Measurements from ENCODE around the gene TUBA4B.
"Not testable (repeated sequence)": the region's sequence is repeated elsewhere in the genome, so short reads cannot be mapped to it uniquely, and the experiment has no call there.

Gene TUBA4B

GRCh38 chr2:219248845-219249202, 4.2 kb upstream of the TUBA4B start:
- DNase-seq, result no peak

GRCh38 chr2:219249203-219249980, 3.7 kb upstream of the TUBA4B start:
- DNase-seq, result peak; percentile 71

GRCh38 chr2:219250049-219250781, 2.8 kb upstream of the TUBA4B start:
- DNase-seq, result no peak

- no peak for DNase-seq
These were observed 1.4 kb upstream of the TUBA4B start for GRCh38 chr2:219251656-219252055.

GRCh38 chr2:219252084-219252483, 959 bp upstream of the TUBA4B start:
- no peak for DNase-seq

- DNase-seq, result no peak
These were observed 508 bp upstream of the TUBA4B start for GRCh38 chr2:219252570-219252899.

DNA sequence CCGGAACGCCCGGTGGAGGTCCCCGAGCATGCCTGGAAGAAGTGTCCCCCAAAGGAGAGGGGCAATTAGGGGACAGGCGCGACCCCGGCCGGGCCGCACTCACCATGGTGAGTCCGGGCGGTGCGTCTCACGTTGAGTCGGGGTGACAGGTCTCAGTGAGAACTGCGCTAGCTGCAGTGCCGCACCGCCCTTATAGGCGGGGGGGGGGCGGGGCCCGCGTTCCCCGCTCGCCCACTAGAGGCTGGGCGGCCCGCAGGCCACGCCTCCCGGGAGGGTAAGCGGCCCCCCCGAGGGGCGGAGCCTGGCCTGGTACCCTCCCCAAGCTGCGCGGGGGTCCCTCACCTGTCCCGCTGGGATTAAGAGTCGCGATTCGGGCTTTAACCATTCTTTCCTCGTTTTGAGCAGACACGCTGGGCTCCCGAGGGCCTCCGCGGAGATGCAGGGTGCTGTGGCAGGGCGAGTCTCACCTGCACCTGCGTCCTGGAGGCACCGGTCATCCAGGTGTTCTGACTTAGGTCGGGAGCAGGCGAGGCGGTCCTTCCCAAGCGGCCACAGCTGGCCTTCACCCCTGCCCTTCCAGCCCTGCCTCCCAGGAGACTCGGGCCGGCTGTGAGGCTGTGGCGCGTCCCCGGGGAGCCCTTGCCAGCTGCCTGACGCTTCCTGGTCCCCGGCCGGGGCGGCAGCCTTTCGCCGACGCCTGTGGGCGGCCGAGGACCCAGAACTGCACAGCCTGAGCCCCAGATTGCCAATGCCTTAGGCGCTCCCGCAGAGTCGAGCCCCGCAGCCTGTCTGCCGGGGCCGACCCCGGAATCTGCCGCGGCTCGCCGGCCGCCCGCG, 928 bp downstream of the TUBA4B start, which contains the start of gene TUBA4A:
TUBA4A (minus strand) TSS at position 166 of the 837 bp plus-strand sequence; CDS start at position 106, 60 bp downstream.
- DNase-seq, result peak; percentile 54

GRCh38 chr2:219254590-219255201, 1.7 kb downstream of the TUBA4B start:
- no peak for DNase-seq

DNA sequence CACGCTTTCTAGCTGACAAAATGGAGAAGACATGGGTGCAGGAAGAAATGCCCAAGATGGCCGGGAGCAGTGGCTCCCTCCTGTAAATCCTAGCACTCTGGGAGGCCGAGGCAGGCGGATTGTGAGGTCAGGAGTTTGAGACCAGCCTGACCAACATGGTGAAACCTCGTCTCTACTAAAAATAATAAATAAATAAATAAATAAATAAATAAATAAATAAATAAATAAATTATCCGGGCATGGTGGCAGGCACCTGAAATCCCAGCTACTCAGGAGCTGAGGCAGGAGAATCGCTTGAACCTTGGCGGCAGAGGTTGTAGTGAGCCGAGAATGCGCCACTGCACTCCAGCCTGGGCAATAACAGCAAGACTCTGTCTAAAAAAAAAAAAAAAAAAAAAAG, 5.9 kb downstream of the TUBA4B start:
- not testable (repeated sequence) for DNase-seq

DNA sequence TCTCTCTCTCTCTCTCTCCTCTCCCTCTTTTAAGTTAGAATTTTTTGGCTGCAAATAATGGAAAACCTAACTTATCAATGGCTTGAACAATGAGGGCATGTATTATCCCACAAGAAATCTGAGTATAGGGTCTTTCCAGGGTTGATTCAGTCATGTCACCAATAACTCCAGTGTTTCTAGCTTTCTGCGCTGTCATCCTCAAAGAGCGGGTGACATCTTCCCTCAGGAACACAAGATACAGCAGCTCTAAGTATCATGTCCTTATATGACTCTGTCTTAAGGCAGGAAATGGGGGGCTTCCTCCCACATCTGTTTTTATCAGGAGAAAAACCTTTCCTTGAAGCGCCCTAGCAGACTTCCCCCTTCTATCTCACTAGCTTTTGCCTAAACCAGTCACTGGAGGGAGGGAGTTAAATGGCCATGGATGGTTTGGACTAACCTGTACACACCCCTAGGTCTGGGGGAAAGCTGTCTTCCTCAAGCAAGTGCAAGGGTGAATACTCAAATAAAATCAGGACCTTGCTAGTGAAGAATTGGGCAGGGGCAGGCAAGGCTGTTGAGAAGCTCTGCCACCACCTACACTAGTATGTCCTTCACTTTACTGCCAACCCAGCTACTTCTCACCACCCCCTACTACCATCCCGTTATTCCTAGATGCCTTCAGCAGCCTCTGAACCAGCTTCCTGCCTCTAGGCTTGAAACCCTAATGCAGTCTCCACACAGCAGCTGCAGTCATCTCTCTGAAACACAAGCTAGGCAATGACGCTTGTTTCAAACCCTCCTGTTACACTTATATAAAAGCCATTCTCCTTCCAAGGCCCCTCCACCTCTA, 8.2 kb downstream of the TUBA4B start:
- DNase-seq, result no peak

GRCh38 chr2:219266232-219266631, 13.2 kb downstream of the TUBA4B start:
- DNase-seq, result no peak

DNA sequence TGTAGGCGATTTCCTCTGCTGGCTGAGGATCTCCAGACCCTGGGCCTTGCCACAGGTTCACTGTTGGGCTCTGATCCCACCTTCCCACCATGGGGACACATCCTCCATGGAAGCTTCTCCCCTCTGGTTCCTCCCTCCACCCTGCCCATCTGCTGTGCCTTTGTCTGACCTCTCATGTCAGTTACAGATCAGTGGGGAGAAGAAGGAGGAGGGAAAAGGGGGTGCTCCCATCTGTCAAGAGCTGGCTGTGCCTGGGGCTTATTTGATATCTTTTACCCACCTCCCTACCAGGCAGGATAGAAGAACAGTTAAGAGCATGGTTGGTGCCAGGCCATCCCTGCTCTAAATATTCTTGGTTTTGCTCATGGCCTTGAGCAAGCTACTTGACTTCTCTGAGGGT, 13.8 kb downstream of the TUBA4B start:
- no peak for DNase-seq

- no peak for DNase-seq
These were observed 15.3 kb downstream of the TUBA4B start for GRCh38 chr2:219268294-219268693.

GRCh38 chr2:219269362-219270054, 16.5 kb downstream of the TUBA4B start:
- DNase-seq, result no peak

GRCh38 chr2:219270055-219270372, 17.0 kb downstream of the TUBA4B start:
- no peak for DNase-seq

DNA sequence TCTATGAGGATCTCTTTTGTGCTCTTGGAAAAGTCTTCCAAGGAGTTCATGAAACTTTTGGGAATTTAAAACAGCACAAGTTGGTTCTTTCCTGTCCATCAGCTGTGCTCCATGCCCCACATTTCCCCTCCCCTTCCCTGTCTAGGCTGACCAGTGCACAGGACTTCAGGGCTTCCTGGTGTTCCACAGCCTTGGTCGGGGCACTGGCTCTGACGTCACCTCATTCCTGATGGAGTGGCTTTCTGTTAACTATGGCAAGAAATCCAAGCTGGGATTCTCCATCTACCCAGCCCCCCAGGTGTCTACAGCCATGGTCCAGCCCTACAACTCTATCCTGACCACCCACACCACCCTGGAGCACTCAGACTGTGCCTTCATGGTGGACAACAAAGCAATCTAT, 18.0 kb downstream of the TUBA4B start:
- DNase-seq, result no peak

DNA sequence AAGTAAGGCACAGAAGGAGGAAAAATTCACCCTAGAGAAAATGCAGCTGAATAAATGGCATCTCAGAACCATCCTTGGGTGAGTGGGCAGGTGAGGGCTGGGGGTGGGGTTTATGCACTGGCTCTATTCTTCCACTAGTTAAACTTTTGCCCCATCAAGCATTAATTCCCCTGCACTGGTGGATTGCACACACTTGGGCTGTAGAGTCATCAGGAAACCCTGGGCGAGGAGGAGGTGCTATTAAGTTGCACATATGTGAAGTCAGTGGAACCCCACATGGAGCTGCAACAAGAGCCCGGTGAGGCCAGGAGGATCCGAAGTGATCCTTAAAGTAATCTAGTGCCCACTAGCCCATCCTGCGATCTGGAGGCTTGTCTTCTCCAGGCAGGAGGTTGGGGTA, 19.3 kb downstream of the TUBA4B start:
- DNase-seq, result no peak

DNA sequence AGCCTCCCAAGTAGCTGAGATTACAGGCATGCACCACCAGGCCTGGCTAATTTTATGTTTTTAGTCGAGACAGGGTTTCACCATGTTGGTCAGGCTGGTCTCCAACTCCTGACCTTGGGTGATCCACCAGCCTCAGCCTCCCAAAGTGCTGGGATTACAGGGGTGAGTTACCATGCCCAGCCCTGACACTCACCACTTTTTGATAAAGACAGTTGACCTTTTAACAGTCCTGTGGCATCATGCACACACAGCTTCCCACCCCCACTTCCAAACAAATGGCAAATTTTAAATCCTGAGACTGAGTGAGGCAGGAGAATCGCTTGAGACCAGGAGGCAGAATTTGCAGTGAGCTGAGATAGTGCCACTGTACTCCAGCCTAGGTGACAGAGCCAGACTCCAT, 20.0 kb downstream of the TUBA4B start:
- no peak for DNase-seq

- DNase-seq, result no peak
These were observed 20.9 kb downstream of the TUBA4B start for GRCh38 chr2:219273937-219274336.

DNA sequence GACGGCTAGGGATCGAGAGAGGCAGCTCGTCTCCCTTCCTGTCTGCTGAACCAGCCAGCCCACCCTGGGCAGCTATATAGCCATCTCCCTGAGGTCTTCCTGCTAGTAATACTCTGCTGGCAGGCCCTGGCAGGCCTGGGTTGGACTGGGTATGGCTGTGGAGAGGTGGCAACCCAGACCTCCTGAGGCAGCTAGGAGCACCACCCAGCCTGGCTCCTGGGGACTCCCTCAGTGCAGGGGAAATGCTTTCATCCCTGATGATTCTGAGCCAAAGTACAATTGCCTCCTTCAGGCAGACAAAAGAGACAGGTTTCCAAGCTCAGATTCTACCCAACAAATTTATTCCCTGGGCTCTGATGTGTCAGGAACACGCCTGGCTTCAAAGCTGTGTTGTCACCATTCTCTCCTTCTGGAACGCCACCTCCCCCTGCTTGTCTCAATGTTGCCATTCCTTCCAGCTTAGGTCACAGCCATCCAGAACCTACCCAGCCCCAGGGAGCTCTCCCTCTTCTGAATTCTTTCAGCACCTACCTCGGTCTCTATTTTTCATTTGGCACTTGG, 21.4 kb downstream of the TUBA4B start:
- DNase-seq, result peak; percentile 68
